Measurements from ENCODE around the gene TGFBR2.

GRCh38 chr3:30557746-30558303 is 48.6 kb upstream of the TGFBR2 start:
- TF ChIP-seq, protein P1, sequence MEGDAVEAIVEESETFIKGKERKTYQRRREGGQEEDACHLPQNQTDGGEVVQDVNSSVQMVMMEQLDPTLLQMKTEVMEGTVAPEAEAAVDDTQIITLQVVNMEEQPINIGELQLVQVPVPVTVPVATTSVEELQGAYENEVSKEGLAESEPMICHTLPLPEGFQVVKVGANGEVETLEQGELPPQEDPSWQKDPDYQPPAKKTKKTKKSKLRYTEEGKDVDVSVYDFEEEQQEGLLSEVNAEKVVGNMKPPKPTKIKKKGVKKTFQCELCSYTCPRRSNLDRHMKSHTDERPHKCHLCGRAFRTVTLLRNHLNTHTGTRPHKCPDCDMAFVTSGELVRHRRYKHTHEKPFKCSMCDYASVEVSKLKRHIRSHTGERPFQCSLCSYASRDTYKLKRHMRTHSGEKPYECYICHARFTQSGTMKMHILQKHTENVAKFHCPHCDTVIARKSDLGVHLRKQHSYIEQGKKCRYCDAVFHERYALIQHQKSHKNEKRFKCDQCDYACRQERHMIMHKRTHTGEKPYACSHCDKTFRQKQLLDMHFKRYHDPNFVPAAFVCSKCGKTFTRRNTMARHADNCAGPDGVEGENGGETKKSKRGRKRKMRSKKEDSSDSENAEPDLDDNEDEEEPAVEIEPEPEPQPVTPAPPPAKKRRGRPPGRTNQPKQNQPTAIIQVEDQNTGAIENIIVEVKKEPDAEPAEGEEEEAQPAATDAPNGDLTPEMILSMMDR (IDR thresholded peaks at IDR 0.05; ENCODE audit: low read depth, low read length), result no peak
- TF ChIP-seq EZH2phosphoT487 (IDR thresholded peaks at IDR 0.05; ENCODE audit: low read depth), result no peak
